Measurements from ENCODE around the gene CAV3. TPM values are rescaled to one million over a fixed set of nuclear protein-coding genes. Genes with fewer than 3 reads are reported as not detected.
A peak's percentile ranks its signal among the peaks of the same experiment; 100 is the strongest.

The CAV3 gene
- total RNA-seq, 3 donors from 2014 or later: not detected

DNA sequence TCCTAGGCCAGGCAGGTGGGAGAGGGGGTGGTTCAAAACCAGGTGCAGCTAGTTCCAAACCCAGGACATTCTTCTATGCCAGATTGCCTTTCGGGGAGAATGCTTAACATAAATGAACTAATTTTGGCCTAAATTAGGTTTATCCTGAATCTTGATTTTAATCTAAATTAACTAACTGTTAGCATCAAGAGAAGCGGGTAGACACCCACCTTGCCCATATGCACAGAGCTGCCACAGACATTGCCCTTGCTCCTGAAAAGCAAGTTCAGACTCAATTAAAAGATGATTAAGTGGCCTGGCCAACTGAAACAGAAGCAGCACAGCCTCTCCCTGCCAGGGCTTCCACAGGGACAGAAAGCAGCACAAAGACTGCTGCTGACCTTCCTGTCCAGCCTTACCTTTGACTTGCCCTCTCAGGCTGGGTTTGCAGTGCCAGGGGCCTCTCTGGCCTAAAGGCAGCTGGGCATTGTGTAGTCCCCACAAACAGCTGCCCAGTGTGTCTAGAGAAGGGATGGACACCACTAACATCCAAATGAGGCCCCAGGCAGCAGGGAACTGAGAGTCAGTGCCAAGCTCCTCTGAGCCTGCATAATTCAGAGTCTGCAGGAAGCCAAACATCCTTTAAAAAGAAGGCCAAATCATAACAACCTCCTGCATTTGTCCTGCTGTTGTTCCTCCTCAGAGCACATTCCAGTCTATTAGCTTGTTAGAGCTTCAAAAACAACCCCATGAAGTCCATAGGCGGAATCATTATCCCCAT is 51.3 kb downstream of the CAV3 start:
- Histone ChIP-seq H3K9me3 (peaks cover 0 to 14% of the 10 kb centered on the region in 2 donors), H3K27ac (peak overlapping the region; percentile 60 to 68), H3K4me3 (no peak overlapping the region), H3K36me3 (no peaks in the 10 kb centered on the region), H3K4me1 (no peaks in the 10 kb centered on the region), H3K27me3 (no peaks in the 10 kb centered on the region)
- intact Hi-C loops (cut with DNase I; ENCODE audit: low total_unique reads): no loop called here
- no peak for TF ChIP-seq POLR2A (IDR thresholded peaks at IDR 0.05)
- TF ChIP-seq POLR2AphosphoS5 (IDR thresholded peaks at IDR 0.05): no peak
- TF ChIP-seq CTCF (IDR thresholded peaks at IDR 0.05): no peak
- DNase-seq (ENCODE audit: low spot score in 2 of 2): peak in 1 of 2 donors; percentile 65

- no peaks in the 10 kb centered on the region for H3K4me1 ChIP-seq
- peaks cover 0 to 15% of the 10 kb centered on the region in 2 donors for H3K9me3 ChIP-seq
- H3K27me3 ChIP-seq: no peaks in the 10 kb centered on the region
- no peak overlapping the region for H3K4me3 ChIP-seq
- TF ChIP-seq POLR2A (IDR thresholded peaks at IDR 0.05): no peak
- no peak for TF ChIP-seq CTCF (IDR thresholded peaks at IDR 0.05)
- no peak for TF ChIP-seq POLR2AphosphoS5 (IDR thresholded peaks at IDR 0.05)
- no peak overlapping the region for H3K27ac ChIP-seq
- no peaks in the 10 kb centered on the region for H3K36me3 ChIP-seq
- DNase-seq (ENCODE audit: low spot score in 2 of 2): no peak
- intact Hi-C loops (cut with DNase I; ENCODE audit: low total_unique reads): no loop called here
Measured at GRCh38 chr3:8790529-8790928, 56.9 kb downstream of the CAV3 start.

DNA sequence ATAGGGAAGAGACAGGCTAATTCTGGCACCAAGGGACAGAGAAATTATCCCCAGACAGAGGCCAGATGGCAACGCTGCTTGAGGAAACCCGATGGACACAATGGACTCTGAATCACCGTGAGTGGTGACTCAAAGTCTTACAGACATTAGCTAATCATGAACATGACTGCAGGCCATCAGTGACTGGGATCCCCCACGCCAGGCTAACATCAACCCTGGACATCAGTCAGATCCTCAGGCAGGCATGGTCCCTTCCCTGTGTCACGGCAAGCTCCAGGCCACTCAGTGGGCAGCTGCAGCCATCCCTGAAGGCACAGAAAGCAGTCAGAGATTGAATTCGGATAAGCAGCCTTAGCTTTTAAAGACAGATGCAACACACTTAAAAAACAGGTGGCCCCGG is 59.6 kb downstream of the CAV3 start:
- H3K9me3 ChIP-seq: peaks cover 0 to 15% of the 10 kb centered on the region in 2 donors
- H3K4me1 ChIP-seq: no peaks in the 10 kb centered on the region
- H3K4me3 ChIP-seq: no peak overlapping the region
- H3K27ac ChIP-seq: no peak overlapping the region
- TF ChIP-seq POLR2AphosphoS5 (IDR thresholded peaks at IDR 0.05): no peak
- no peak for TF ChIP-seq POLR2A (IDR thresholded peaks at IDR 0.05)
- TF ChIP-seq CTCF (IDR thresholded peaks at IDR 0.05): no peak
- DNase-seq (ENCODE audit: low spot score in 2 of 2): no peak
- H3K27me3 ChIP-seq: no peaks in the 10 kb centered on the region
- intact Hi-C loops (cut with DNase I; ENCODE audit: low total_unique reads): no loop called here
- H3K36me3 ChIP-seq: no peaks in the 10 kb centered on the region

DNA sequence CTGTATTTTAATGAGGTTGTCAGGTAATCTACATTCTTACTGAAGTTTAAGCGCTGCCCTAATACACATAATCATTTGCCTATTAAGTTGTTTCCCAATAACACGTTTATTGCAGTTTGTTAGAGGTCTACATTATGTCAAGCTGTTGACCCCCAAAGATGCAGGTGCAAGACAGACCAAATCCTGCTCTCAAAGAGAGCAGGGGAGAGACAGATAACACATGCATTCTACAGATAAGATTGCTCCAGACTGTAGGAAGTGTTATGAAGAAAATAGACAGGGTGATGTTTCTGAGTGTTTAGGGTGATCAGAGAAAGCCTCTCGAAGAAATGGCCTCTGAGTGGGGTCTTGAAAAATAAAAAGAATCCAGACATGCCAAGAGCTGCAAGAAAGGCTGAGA is 60.6 kb downstream of the CAV3 start:
- Histone ChIP-seq H3K4me1 (no peaks in the 10 kb centered on the region), H3K27me3 (no peaks in the 10 kb centered on the region), H3K36me3 (no peaks in the 10 kb centered on the region), H3K4me3 (no peak overlapping the region), H3K9me3 (peaks cover 0 to 7% of the 10 kb centered on the region in 2 donors), H3K27ac (no peak overlapping the region)
- no peak for DNase-seq (ENCODE audit: low spot score in 2 of 2)
- intact Hi-C loops (cut with DNase I; ENCODE audit: low total_unique reads): no loop called here
- no peak for TF ChIP-seq CTCF (IDR thresholded peaks at IDR 0.05)
- no peak for TF ChIP-seq POLR2AphosphoS5 (IDR thresholded peaks at IDR 0.05)
- TF ChIP-seq POLR2A (IDR thresholded peaks at IDR 0.05): no peak

Other genes starting within 250 kb of the CAV3 start
- 100 to 1,000 TPM in 2 of 3 donors, 10 to 100 TPM in 1; 53.0 to 228 (median 105) TPM for gene LMCD1, start 232.0 kb upstream of the CAV3 start, total RNA-seq
- under 1 TPM in 2 of 3 donors, not detected in 1; 0.15 to 0.33 TPM for gene SSUH2, start 89.0 kb upstream of the CAV3 start, total RNA-seq
- 100 to 1,000 TPM in 2 of 3 donors, under 1 TPM in 1; 0.32 to 250 (median 105) TPM for gene OXTR, start 35.8 kb downstream of the CAV3 start, total RNA-seq
- 10 to 100 TPM in 2 of 3 donors, 1 to 10 TPM in 1; 8.6 to 26.3 (median 13.4) TPM for gene RAD18, start 229.7 kb downstream of the CAV3 start, total RNA-seq

Measured in breast epithelium (tissue), 4 donors.